BJ (cell line): Measurements from ENCODE around the gene NFS1. TPM values are rescaled to one million over a fixed set of nuclear protein-coding genes. Genes with fewer than 3 reads are reported as not detected.

Experiments
- CTCF ChIA-PET: fragments of 350-600 bp; formaldehyde crosslinking; extraction: SDS; loops from one replicate; lab custom pipeline; 2021; ENCODE audit warnings: antibody characterized with exemption, inconsistent platforms; lab: Yijun Ruan, JAX
- POLR2A ChIA-PET: fragments of 300-600 bp; sonication (Branson Sonifier 250); formaldehyde crosslinking; extraction: SDS; loops from one replicate; lab custom pipeline; 2021; ENCODE audit warnings: antibody characterized with exemption; lab: Charles Lee
- DNase-seq: peaks from one replicate; pipeline ENCODE4 v3.0.0-alpha.2; 2011; ENCODE audit warnings: low read depth
- H3K27me3 ChIP-seq: 2 replicates; pipeline ENCODE4 v1.6.0; 2011; ENCODE audit warnings: low read length; ENCODE audit not compliant: control insufficient read depth, insufficient read depth
- H3K36me3 ChIP-seq: 2 replicates; pipeline ENCODE4 v1.5.1; 2011; ENCODE audit warnings: low read length; ENCODE audit not compliant: control insufficient read depth, insufficient read depth
- H3K4me3 ChIP-seq: 2 replicates; pipeline ENCODE4 v1.5.1; 2011; ENCODE audit warnings: low read depth, mild to moderate bottlenecking, control low read depth, low read length
- polyA plus RNA-seq: library from polyadenylated mRNA; depleted of rRNA; stranded (reverse); fragments of >200 nt; gene quantifications from 2 replicates; pipeline ENCODE4 v1.2.3, GENCODE V29; 2011
- TF ChIP-seq, protein P1 (sequence below): IDR thresholded peaks from 2 replicates; pipeline ENCODE4 v1.5.1; 2011; ENCODE audit warnings: low read depth, mild to moderate bottlenecking, control low read depth, inconsistent platforms, low read length, moderate library complexity; ENCODE audit not compliant: insufficient read depth

NFS1 gene
- polyA plus RNA-seq, 1 experiment, result 45.6 TPM

DNA sequence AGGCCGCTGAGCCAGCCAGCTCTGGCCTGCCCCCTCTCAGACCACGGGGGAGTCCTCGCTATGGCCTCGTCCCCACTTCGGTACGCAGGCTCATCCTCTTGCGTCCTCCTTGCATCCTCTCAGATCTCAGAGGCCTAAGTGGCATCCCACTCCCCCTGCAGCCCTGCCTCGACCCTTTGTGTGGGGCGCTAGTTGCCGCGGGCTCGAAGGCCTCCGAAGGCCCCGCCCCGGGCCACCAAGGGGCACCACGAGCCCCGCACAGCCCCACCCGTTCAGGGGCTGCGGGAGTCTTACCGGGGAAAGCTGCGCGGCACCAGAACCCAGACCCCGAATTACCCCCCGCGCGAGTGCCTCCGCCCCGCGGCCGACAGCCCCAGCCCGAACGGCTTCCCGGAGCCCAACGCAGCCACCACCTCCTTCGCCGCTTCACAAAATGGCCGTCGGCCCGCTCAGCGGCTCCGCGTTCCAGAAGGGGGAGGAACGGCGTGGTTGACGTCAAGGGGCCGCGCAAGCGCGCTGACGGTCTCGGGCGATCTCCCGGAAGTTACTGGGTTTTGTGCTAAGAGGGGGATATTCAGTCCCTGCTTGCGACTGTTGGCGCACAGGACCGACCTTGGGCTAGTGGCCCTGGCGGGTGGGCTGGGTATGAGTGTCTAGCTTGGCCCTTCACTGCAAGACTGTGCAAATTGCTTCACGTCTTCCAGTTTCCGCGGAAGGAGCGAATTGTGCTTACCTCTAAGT is 34.5 kb downstream of the NFS1 start, which contains the start of the genes CPNE1 and RBM12:
Gene CPNE1, minus strand, starts transcription at position 435 of the 741 bp plus-strand sequence. CDS start 31,977 bp downstream, outside the sequence.
Gene RBM12, minus strand, starts transcription at position 435 of the 741 bp plus-strand sequence. CDS start 9,578 bp downstream, outside the sequence.
- CTCF ChIA-PET, result interaction anchor here (1.1 to 1.9 kb wide), 2 partner anchors 46 to 290 kb away, joined by 3 to 9 read pairs; partner anchors contain the start of gene SCAND1
- POLR2A ChIA-PET, result no interaction called here
- TF ChIP-seq, protein P1, sequence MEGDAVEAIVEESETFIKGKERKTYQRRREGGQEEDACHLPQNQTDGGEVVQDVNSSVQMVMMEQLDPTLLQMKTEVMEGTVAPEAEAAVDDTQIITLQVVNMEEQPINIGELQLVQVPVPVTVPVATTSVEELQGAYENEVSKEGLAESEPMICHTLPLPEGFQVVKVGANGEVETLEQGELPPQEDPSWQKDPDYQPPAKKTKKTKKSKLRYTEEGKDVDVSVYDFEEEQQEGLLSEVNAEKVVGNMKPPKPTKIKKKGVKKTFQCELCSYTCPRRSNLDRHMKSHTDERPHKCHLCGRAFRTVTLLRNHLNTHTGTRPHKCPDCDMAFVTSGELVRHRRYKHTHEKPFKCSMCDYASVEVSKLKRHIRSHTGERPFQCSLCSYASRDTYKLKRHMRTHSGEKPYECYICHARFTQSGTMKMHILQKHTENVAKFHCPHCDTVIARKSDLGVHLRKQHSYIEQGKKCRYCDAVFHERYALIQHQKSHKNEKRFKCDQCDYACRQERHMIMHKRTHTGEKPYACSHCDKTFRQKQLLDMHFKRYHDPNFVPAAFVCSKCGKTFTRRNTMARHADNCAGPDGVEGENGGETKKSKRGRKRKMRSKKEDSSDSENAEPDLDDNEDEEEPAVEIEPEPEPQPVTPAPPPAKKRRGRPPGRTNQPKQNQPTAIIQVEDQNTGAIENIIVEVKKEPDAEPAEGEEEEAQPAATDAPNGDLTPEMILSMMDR, result 0 out of 2 replicates have a peak, but pooled peaks have one; percentile 3

DNA sequence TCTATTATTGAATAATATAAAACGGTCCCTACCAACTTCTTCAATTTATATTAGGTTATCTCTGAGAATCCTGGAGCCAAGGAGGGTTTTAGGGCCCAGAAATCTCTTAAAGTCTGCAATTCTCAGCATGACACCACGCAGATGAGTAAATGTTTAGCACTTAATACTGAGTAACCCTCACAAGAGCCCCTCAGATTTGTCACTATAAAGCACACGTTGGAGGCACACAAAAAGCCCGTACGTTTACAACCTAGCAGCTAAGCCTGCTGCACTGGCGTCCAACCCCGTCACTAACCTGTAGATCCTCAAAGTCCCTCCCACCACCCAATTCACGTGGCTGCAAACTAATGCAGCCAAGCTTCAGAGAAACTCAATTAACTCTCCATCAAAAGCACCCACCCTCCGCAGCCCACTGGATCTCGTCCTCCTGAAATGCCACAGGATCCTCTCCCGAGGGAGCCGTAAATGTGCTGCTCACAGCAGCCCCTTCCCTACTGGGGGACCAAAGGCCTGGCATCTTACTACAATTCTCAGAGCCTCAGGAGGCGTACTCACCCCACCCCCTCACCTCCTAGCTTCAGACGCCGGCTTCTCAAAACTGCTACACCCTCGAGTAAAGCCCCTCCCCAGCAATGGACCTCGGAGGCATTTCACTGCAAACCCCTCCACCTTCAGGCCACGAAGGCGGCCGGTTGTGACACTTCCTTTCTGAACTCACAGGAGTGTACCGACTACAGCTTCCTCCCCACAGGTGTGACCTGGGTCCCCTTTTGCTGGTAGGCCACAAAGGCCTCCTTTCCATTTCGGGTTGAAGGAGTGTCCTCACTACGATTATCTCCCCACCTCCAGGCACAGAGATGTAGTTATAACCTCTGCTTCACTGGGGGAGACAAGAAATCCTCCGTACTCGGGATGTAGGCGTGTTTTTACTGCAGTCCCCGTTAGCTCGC is 35.4 kb downstream of the NFS1 start:
- Histone ChIP-seq H3K4me3 (peak overlapping the region; percentile 78), H3K27me3 (no peaks in the 10 kb centered on the region), H3K36me3 (no peaks in the 10 kb centered on the region)
- no peak for DNase-seq
- ChIA-PET CTCF (interaction anchor here (1.1 to 1.9 kb wide), 2 partner anchors 45 to 291 kb away, joined by 3 to 9 read pairs; partner anchors contain the start of gene SCAND1), POLR2A (no interaction called here)
- TF ChIP-seq, protein P1, result no peak

More for the DNA sequence above, 34.5 kb downstream of the NFS1 start, which contains the start of the genes CPNE1 and RBM12:
- Histone ChIP-seq H3K4me3 (peak within 1 kb of the TSS; percentile 78), H3K36me3 (peaks cover 7% of the 10 kb centered on the region), H3K27me3 (no peaks in the 10 kb centered on the region)
- DNase-seq, result peak; percentile 62

- POLR2A ChIA-PET, result no interaction called here
- DNase-seq, result no peak
- Histone ChIP-seq H3K36me3 (no peaks in the 10 kb centered on the region), H3K27me3 (no peaks in the 10 kb centered on the region), H3K4me3 (peak overlapping the region; percentile 26; the same call in 1 of the 2 replicates)
- TF ChIP-seq, protein P1, result no peak
- CTCF ChIA-PET, result interaction anchor here (1.9 kb wide), 1 partner anchor 43 kb away, joined by 9 read pairs; no protein-coding TSS in a partner anchor
These were observed 36.6 kb downstream of the NFS1 start for GRCh38 chr20:35662551-35662950.

- POLR2A ChIA-PET, result interaction anchor here (0.6 kb wide), 1 partner anchor 17 kb away, joined by 3 read pairs; no protein-coding TSS in a partner anchor
- Histone ChIP-seq H3K27me3 (no peaks in the 10 kb centered on the region), H3K4me3 (no peak overlapping the region), H3K36me3 (no peaks in the 10 kb centered on the region)
- CTCF ChIA-PET, result no interaction called here
- DNase-seq, result no peak
- TF ChIP-seq, protein P1, result no peak
These were observed 37.2 kb downstream of the NFS1 start for GRCh38 chr20:35661908-35662307.
